ENCODE data around the gene ACTL6B. TPM values are rescaled to one million over a fixed set of nuclear protein-coding genes. Genes with fewer than 3 reads are reported as not detected.
"Not testable (repeated sequence)": the region's sequence is repeated elsewhere in the genome, so short reads cannot be mapped to it uniquely, and the experiment has no call there.

The ACTL6B gene
- total and polyA plus RNA-seq, 2 donors (not counting 3 experiments of a cell fraction or from before 2014, with no cell fraction given): not detected

DNA sequence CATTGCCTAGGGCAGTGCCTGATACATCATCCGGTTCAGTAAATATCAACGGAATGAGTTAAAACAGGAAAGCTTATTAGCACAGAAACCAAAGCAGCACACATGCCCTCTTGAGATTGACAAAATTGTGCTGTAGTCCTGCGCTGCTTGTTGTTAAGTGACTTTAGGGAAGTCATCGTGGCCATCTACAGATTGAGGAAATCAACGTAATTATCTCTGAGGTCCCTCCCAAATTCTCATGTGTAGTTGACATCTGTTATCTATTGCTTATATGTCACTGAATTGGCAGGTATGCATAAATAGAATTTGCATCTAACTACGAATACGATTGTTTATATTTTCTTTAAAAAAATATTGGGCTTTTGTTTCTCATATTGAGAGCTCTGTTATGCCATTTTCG is 13.8 kb upstream of the ACTL6B start:
- ChIA-PET POLR2A (no interaction called here), CTCF (interaction anchor here (1.5 to 1.6 kb wide), 2 partner anchors 14 to 36 kb away, joined by 4 read pairs; partner anchors contain the start of genes ACTL6B and POP7)
- DNase-seq (ENCODE audit: low read depth, low spot score) (no peak), FAIRE-seq (no peak)
- BruUV-seq (replicated peaks): no TSS peak
- H4K20me1 ChIP-seq (replicated peaks; ENCODE audit: control insufficient read depth, extremely low read depth, insufficient read depth, low read length): no peaks in the 10 kb centered on the region
- intact Hi-C loops (cut with micrococcal nuclease) (no loop called here), dilution Hi-C loops (cut with MboI; ENCODE audit: extremely low pct_ligation_motif_present, low sequenced_read_pairs) (no loop called here)
- no peak for TF ChIP-seq EZH2 (IDR thresholded peaks at IDR 0.05; ENCODE audit: borderline replicate concordance, low read depth, low read length, severe bottlenecking)
- TF ChIP-seq MYC (IDR thresholded peaks at IDR 0.05; ENCODE audit: low read depth, low read length): no peak
- TF ChIP-seq GATA2 (IDR thresholded peaks at IDR 0.05; ENCODE audit: insufficient read depth, insufficient read length, low read depth, low read length): no peak
- TF ChIP-seq FOS (IDR thresholded peaks at IDR 0.05; ENCODE audit: borderline replicate concordance, insufficient read depth, low read length): no peak
- TF ChIP-seq POLR2A (IDR thresholded peaks at IDR 0.05; ENCODE audit: low read depth, low read length): no peak
- TF ChIP-seq, protein P1, sequence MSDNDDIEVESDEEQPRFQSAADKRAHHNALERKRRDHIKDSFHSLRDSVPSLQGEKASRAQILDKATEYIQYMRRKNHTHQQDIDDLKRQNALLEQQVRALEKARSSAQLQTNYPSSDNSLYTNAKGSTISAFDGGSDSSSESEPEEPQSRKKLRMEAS (IDR thresholded peaks at IDR 0.05; ENCODE audit: insufficient read depth, insufficient read length): no peak
- TF ChIP-seq JUN (IDR thresholded peaks at IDR 0.05; ENCODE audit: borderline replicate concordance, insufficient read depth, insufficient read length, low read depth): no peak
- TF ChIP-seq, protein P2, sequence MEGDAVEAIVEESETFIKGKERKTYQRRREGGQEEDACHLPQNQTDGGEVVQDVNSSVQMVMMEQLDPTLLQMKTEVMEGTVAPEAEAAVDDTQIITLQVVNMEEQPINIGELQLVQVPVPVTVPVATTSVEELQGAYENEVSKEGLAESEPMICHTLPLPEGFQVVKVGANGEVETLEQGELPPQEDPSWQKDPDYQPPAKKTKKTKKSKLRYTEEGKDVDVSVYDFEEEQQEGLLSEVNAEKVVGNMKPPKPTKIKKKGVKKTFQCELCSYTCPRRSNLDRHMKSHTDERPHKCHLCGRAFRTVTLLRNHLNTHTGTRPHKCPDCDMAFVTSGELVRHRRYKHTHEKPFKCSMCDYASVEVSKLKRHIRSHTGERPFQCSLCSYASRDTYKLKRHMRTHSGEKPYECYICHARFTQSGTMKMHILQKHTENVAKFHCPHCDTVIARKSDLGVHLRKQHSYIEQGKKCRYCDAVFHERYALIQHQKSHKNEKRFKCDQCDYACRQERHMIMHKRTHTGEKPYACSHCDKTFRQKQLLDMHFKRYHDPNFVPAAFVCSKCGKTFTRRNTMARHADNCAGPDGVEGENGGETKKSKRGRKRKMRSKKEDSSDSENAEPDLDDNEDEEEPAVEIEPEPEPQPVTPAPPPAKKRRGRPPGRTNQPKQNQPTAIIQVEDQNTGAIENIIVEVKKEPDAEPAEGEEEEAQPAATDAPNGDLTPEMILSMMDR (IDR thresholded peaks at IDR 0.05; ENCODE audit: extremely low read depth in 1 of 2, insufficient read depth in 1 of 2, low read depth in 1 of 2, low read length in 2 of 2): no peak
- TF ChIP-seq POLR2AphosphoS5 (IDR thresholded peaks at IDR 0.05; ENCODE audit: insufficient read depth, low read depth, low read length): no peak
- H3K79me2 ChIP-seq (ENCODE audit: control insufficient read depth, insufficient read depth, low read length): peaks cover 14% of the 10 kb centered on the region
- no peak overlapping the region for H3K4me2 ChIP-seq (ENCODE audit: insufficient read depth, low read length)
- H3K9me1 ChIP-seq (replicated peaks; ENCODE audit: control insufficient read depth, extremely low read depth, insufficient read depth, low read length): no peaks in the 10 kb centered on the region
- H3K9ac ChIP-seq (replicated peaks; ENCODE audit: extremely low read depth, insufficient read depth, low read length): no peak overlapping the region
- H3K36me3 ChIP-seq (ENCODE audit: control insufficient read depth in 2 of 2, extremely low read depth in 1 of 2, insufficient read depth in 2 of 2, low read length in 2 of 2): no peaks in the 10 kb centered on the region
- no peak overlapping the region for H2AFZ ChIP-seq (ENCODE audit: low read depth, low read length)
- no peaks in the 10 kb centered on the region for H3K4me1 ChIP-seq (ENCODE audit: control insufficient read depth, extremely low read depth, insufficient read depth, low read length)
- H3K27ac ChIP-seq (ENCODE audit: insufficient read depth, low read depth, low read length): no peak overlapping the region
- peaks cover 4 to 5% of the 10 kb centered on the region in 2 experiments for H3K27me3 ChIP-seq (ENCODE audit: control insufficient read depth in 2 of 2, insufficient read depth in 2 of 2, low read length in 2 of 2)
- no peaks in the 10 kb centered on the region for H3K9me3 ChIP-seq (replicated peaks; ENCODE audit: control insufficient read depth, insufficient read depth, low read length)
- no peak overlapping the region for H3K4me3 ChIP-seq (replicated peaks in 1 of 3; ENCODE audit: insufficient read depth in 1 of 3, low read depth in 1 of 3, low read length in 3 of 3)

DNA sequence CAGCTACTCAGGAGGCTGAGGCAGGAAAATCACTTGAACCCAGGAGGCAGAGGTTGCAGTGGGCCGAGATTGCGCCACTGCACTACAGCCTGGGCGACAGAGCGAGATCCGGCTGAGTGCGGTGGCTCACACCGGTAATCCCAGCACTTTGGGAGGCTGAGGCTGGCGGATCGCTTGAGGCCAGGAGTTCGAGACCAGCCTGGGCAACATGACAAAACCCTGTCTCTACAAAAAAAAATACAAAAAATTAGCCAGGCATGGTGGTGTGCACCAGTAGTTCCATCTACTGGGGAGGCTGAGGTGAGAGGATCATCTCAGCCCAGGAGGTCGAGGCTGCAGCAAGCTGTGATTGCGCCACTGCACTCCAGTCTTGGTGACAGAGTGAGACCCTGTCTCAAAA is 12.9 kb upstream of the ACTL6B start:
- H3K27me3 ChIP-seq (ENCODE audit: control insufficient read depth in 2 of 2, insufficient read depth in 2 of 2, low read length in 2 of 2); FAIRE-seq; H3K9me1 ChIP-seq (replicated peaks; ENCODE audit: control insufficient read depth, extremely low read depth, insufficient read depth, low read length); POLR2A ChIA-PET; H3K79me2 ChIP-seq (ENCODE audit: control insufficient read depth, insufficient read depth, low read length); BruUV-seq (replicated peaks); H2AFZ ChIP-seq (ENCODE audit: low read depth, low read length); H4K20me1 ChIP-seq (replicated peaks; ENCODE audit: control insufficient read depth, extremely low read depth, insufficient read depth, low read length); H3K4me2 ChIP-seq (ENCODE audit: insufficient read depth, low read length); dilution Hi-C loops (cut with MboI; ENCODE audit: extremely low pct_ligation_motif_present, low sequenced_read_pairs); H3K9me3 ChIP-seq (replicated peaks; ENCODE audit: control insufficient read depth, insufficient read depth, low read length); H3K4me1 ChIP-seq (ENCODE audit: control insufficient read depth, extremely low read depth, insufficient read depth, low read length); H3K9ac ChIP-seq (replicated peaks; ENCODE audit: extremely low read depth, insufficient read depth, low read length); H3K36me3 ChIP-seq (ENCODE audit: control insufficient read depth in 2 of 2, extremely low read depth in 1 of 2, insufficient read depth in 2 of 2, low read length in 2 of 2); DNase-seq (ENCODE audit: low read depth, low spot score); intact Hi-C loops (cut with micrococcal nuclease); H3K4me3 ChIP-seq (replicated peaks in 1 of 3; ENCODE audit: insufficient read depth in 1 of 3, low read depth in 1 of 3, low read length in 3 of 3); CTCF ChIA-PET; H3K27ac ChIP-seq (ENCODE audit: insufficient read depth, low read depth, low read length): not testable (repeated sequence)
